ENCODE measurements around the gene EI24. TPM values are rescaled to one million over a fixed set of nuclear protein-coding genes. Genes with fewer than 3 reads are reported as not detected.

Gene EI24
- total and polyA plus RNA-seq, 9 of the 15 experiments (the other 6 are each of a cell fraction or from before 2014, with no cell fraction given) = 50.4 to 260 (median 168) TPM

DNA sequence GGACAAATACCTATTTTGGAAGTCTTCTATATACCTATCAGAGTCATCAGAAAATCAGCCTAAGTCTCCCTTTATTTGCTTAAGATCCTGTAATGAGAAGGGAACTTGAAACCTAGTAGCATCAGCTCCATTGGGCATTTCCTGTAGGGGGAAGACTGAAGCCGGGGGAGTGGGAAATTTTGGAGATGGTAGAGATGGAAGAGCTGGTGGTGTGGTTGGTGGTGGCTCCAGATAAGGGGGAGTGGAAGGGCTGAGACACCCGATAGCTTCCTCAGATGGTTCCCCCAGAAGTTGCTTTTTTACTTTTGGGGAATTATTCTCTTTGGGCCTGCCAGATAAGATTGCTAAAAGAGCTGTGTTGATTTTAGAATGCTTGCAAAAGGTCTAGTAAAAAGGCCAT lies 16.4 kb upstream of the EI24 start (continued):
- TF ChIP-seq NFE2L1 (tag; IDR thresholded peaks at IDR 0.05; ENCODE audit: borderline replicate concordance, low read depth) = no peak
- TF ChIP-seq BMI1 (IDR thresholded peaks at IDR 0.05; ENCODE audit: low read length) = no peak
- no peak for TF ChIP-seq PTBP1 (IDR thresholded peaks at IDR 0.05; ENCODE audit: low read depth, low read length)
- TF ChIP-seq POLR2AphosphoS5 (IDR thresholded peaks at IDR 0.05; ENCODE audit: control insufficient read depth, insufficient read depth, low read depth, low read length) = peak; percentile 96
- no peak for TF ChIP-seq ID3 (CRISPR knock-in tag; IDR thresholded peaks at IDR 0.05)
- TF ChIP-seq ID3 (tag; IDR thresholded peaks at IDR 0.05) = no peak; the same call in 1 of the 2 replicates
- TF ChIP-seq HMG20A (CRISPR knock-in tag; conservative IDR thresholded peaks at IDR 0.05) = no peak; the same call in 1 of the 2 replicates
- peak; percentile 88 for TF ChIP-seq SMAD4 (CRISPR knock-in tag; conservative IDR thresholded peaks at IDR 0.05)
- TF ChIP-seq, protein P1, sequence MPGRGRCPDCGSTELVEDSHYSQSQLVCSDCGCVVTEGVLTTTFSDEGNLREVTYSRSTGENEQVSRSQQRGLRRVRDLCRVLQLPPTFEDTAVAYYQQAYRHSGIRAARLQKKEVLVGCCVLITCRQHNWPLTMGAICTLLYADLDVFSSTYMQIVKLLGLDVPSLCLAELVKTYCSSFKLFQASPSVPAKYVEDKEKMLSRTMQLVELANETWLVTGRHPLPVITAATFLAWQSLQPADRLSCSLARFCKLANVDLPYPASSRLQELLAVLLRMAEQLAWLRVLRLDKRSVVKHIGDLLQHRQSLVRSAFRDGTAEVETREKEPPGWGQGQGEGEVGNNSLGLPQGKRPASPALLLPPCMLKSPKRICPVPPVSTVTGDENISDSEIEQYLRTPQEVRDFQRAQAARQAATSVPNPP (IDR thresholded peaks at IDR 0.05; ENCODE audit: borderline replicate concordance, insufficient read depth, insufficient read length) = no peak
- TF ChIP-seq HMGN3 (IDR thresholded peaks at IDR 0.05; ENCODE audit: borderline replicate concordance, extremely low read depth, insufficient read length, low read depth, low read length) = peak; percentile 43
- TF ChIP-seq L3MBTL2 (IDR thresholded peaks at IDR 0.05) = 0 out of 2 replicates have a peak, but pooled peaks have one; percentile 21
- TF ChIP-seq GTF2F1 (IDR thresholded peaks at IDR 0.05; ENCODE audit: low read depth, low read length) = no peak
- TF ChIP-seq NFE2 (IDR thresholded peaks at IDR 0.05; ENCODE audit: low read depth) = no peak; the same call in 1 of the 2 replicates
- no peak for TF ChIP-seq HNRNPLL (IDR thresholded peaks at IDR 0.05; ENCODE audit: low read depth, low read length, poor library complexity, severe bottlenecking)
- TF ChIP-seq BRF1 (IDR thresholded peaks at IDR 0.05; ENCODE audit: borderline replicate concordance, extremely low read depth, insufficient read length) = no peak
- TF ChIP-seq NR1H2 (CRISPR knock-in tag; IDR thresholded peaks at IDR 0.05) = no peak
- peak; percentile 85 to 94; a peak in 3 of 4 replicates for TF ChIP-seq RCOR1 (IDR thresholded peaks at IDR 0.05; ENCODE audit: borderline replicate concordance in 1 of 2, low read depth in 2 of 2, low read length in 2 of 2)
- TF ChIP-seq, protein P2, sequence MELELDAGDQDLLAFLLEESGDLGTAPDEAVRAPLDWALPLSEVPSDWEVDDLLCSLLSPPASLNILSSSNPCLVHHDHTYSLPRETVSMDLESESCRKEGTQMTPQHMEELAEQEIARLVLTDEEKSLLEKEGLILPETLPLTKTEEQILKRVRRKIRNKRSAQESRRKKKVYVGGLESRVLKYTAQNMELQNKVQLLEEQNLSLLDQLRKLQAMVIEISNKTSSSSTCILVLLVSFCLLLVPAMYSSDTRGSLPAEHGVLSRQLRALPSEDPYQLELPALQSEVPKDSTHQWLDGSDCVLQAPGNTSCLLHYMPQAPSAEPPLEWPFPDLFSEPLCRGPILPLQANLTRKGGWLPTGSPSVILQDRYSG (tag; conservative IDR thresholded peaks at IDR 0.05; ENCODE audit: low read depth) = no peak
- no peak for TF ChIP-seq CAMTA2 (CRISPR knock-in tag; conservative IDR thresholded peaks at IDR 0.05)
- TF ChIP-seq ZNF583 (CRISPR knock-in tag; IDR thresholded peaks at IDR 0.05) = no peak
- TF ChIP-seq TSC22D4 (tag; IDR thresholded peaks at IDR 0.05) = no peak
- peak; percentile 95 for TF ChIP-seq HDAC3 (IDR thresholded peaks at IDR 0.05; ENCODE audit: borderline replicate concordance, partially characterized antibody)
- no peak for TF ChIP-seq RFX7 (CRISPR knock-in tag; IDR thresholded peaks at IDR 0.05)
